Left lung (tissue), 10 donors: Measurements from ENCODE around the gene BATF. TPM values are rescaled to one million over a fixed set of nuclear protein-coding genes. Genes with fewer than 3 reads are reported as not detected.

Experiments used
- ATAC-seq: fragments of 200-7000 bp; cut with Tn5 transposase; one replicate; pipeline ENCODE4 v1.9.1; 2020; ENCODE audit warnings: moderate library complexity
- DNase-seq, 4 donors: peaks; one replicate each; pipeline ENCODE4 v3.0.0-alpha.2; 2013 to 2020
- H3K27ac ChIP-seq, 2 donors: fragments of 200-600 bp; sonication (generic) in 1 of 2; one replicate each; pipeline versions ENCODE4 v1.5.0 to v1.8.0; 2020 to 2021
- H3K27me3 ChIP-seq, 2 donors: fragments of 200-600 bp; sonication (generic) in 1 of 2; one replicate each; pipeline versions ENCODE4 v1.5.0 to v1.8.0; 2020 to 2021
- H3K36me3 ChIP-seq, 2 donors: fragments of 200-600 bp; sonication (generic) in 1 of 2; one replicate each; pipeline versions ENCODE4 v1.5.0 to v1.8.0; 2020 to 2021
- H3K4me1 ChIP-seq, 2 donors: fragments of 200-600 bp; one replicate each; pipeline ENCODE4 v1.8.0; 2021
- H3K4me3 ChIP-seq, 2 donors: fragments of 200-600 bp; sonication (generic) in 1 of 2; one replicate each; pipeline versions ENCODE4 v1.5.0 to v1.8.0; 2020 to 2021; ENCODE audit warnings: mild to moderate bottlenecking in 1 of 2
- H3K9me3 ChIP-seq, 2 donors: fragments of 200-600 bp; sonication (generic) in 1 of 2; one replicate each; pipeline versions ENCODE4 v1.5.0 to v1.8.0; 2020 to 2021
- CTCF ChIP-seq, 2 donors: fragments of 200-600 bp; sonication (generic) in 1 of 2; IDR thresholded peaks; one replicate each; pipeline versions ENCODE4 v1.5.0 to v1.8.0; 2021; ENCODE audit warnings: antibody characterized with exemption in 2 of 2
- intact Hi-C, 2 donors: fragments of 100-400 bp; cut with DNase I; formaldehyde crosslinking; loops; one replicate each; pipeline versions ENCODE4 v1.11.2 to v1.14.2; 2022
- polyA plus RNA-seq, 6 donors: library from polyadenylated mRNA; unstranded; fragments of 120-200 nt; gene quantifications; one replicate each; pipeline ENCODE4 v1.2.1, GENCODE V29; 2013; ENCODE audit not compliant: insufficient read length in 6 of 6
- total RNA-seq, 2 donors: library from RNA; stranded (reverse); fragmentation: NEBNext Ultra II Directional; extraction: Animal tissue kit (Norgen Biotek cat#: 25700); gene quantifications; one replicate each; pipeline ENCODE4 v1.2.1, GENCODE V29; 2021
- donor health status: DM: no; HTN: yes; CAD: no.
- donor health status: DM: no; HTN: no; CAD: no.

BATF gene
- total and polyA plus RNA-seq, 8 donors = 0.46 to 19.6 (median 1.2) TPM

GRCh38 chr14:75545907-75546306, 23.6 kb downstream of the BATF start:
- H3K9me3 ChIP-seq = no peaks in the 10 kb centered on the region
- no peak overlapping the region for H3K4me3 ChIP-seq
- H3K27me3 ChIP-seq = no peaks in the 10 kb centered on the region
- no peak for TF ChIP-seq CTCF (IDR thresholded peaks at IDR 0.05)
- ATAC-seq = no peak
- H3K36me3 ChIP-seq = peaks cover 0 to 25% of the 10 kb centered on the region in 2 donors
- H3K4me1 ChIP-seq = peaks cover 7 to 39% of the 10 kb centered on the region in 2 donors
- no peak for DNase-seq
- intact Hi-C loops = no loop called here
- no peak overlapping the region for H3K27ac ChIP-seq

GRCh38 chr14:75547552-75548250, 25.4 kb downstream of the BATF start:
- no peak for ATAC-seq
- no peak for TF ChIP-seq CTCF (IDR thresholded peaks at IDR 0.05)

GRCh38 chr14:75548544-75548943, 26.3 kb downstream of the BATF start:
- ATAC-seq = no peak

More at GRCh38 chr14:75547552-75548250, 25.4 kb downstream of the BATF start:
- Histone ChIP-seq H3K36me3 (peaks cover 0 to 25% of the 10 kb centered on the region in 2 donors), H3K4me3 (no peak overlapping the region), H3K9me3 (no peaks in the 10 kb centered on the region), H3K27ac (no peak overlapping the region), H3K4me1 (peaks cover 7 to 22% of the 10 kb centered on the region in 2 donors), H3K27me3 (no peaks in the 10 kb centered on the region)
- intact Hi-C loops = no loop called here
- DNase-seq = peak in 1 of 4 donors; percentile 14

GRCh38 chr14:75549169-75549568, 26.9 kb downstream of the BATF start:
- H3K27me3 ChIP-seq = no peaks in the 10 kb centered on the region
- ATAC-seq = peak; percentile 17
- no peak overlapping the region for H3K4me3 ChIP-seq
- no peak for TF ChIP-seq CTCF (IDR thresholded peaks at IDR 0.05)
- no peaks in the 10 kb centered on the region for H3K9me3 ChIP-seq
- intact Hi-C loops = no loop called here
- H3K4me1 ChIP-seq = peaks cover 0 to 8% of the 10 kb centered on the region in 2 donors
- H3K27ac ChIP-seq = peak overlapping the region in 1 of 2 donors; percentile 41
- H3K36me3 ChIP-seq = peaks cover 0 to 25% of the 10 kb centered on the region in 2 donors
- peak in 1 of 4 donors; percentile 33 for DNase-seq

More at GRCh38 chr14:75548544-75548943, 26.3 kb downstream of the BATF start:
- Histone ChIP-seq H3K27me3 (no peaks in the 10 kb centered on the region), H3K36me3 (peaks cover 0 to 25% of the 10 kb centered on the region in 2 donors), H3K4me1 (peaks cover 0 to 14% of the 10 kb centered on the region in 2 donors), H3K9me3 (no peaks in the 10 kb centered on the region), H3K4me3 (no peak overlapping the region), H3K27ac (no peak overlapping the region)
- DNase-seq = peak in 1 of 4 donors; percentile 13
- intact Hi-C loops = no loop called here
- no peak for TF ChIP-seq CTCF (IDR thresholded peaks at IDR 0.05)

GRCh38 chr14:75551021-75551420, 28.8 kb downstream of the BATF start:
- Histone ChIP-seq H3K4me1 (peaks cover 0 to 3% of the 10 kb centered on the region in 2 donors), H3K27ac (no peak overlapping the region), H3K9me3 (no peaks in the 10 kb centered on the region), H3K36me3 (peaks cover 0 to 23% of the 10 kb centered on the region in 2 donors), H3K4me3 (no peak overlapping the region), H3K27me3 (no peaks in the 10 kb centered on the region)
- no peak for ATAC-seq
- DNase-seq = peak in 1 of 4 donors; percentile 5
- no peak for TF ChIP-seq CTCF (IDR thresholded peaks at IDR 0.05)
- intact Hi-C loops = no loop called here
